ENCODE results near the gene PSME2.

The PSME2 gene

DNA sequence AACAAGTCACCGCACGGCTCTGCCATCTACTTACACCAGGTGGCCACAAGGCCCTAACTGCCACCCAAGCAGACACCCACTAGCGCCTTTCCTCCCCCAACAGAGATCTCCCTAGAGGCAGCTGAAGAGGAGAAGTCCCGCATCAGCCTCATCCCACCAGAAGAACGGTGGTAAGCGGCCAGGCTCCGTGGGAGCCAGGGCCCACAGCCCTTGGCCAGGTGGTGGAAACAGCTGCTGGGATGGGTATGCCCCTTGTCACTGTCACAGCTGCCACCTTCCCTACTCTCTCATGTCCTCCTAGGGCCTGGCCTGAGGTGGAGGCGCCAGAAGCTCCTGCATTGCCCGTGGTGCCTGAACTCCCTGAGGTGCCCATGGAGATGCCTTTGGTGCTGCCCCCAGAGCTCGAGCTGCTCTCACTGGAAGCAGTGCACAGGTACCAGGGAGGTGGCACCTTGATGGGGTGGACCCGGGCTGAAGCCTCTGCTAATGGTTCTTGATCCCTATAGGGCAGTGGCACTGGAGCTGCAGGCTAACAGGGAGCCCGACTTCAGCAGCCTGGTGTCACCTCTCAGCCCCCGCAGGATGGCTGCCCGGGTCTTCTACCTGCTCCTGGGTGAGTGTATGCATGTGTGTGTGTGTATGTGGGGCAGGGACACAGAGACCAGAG is 33.0 kb upstream of the PSME2 start:
- DNase-seq = peak; percentile 17

DNA sequence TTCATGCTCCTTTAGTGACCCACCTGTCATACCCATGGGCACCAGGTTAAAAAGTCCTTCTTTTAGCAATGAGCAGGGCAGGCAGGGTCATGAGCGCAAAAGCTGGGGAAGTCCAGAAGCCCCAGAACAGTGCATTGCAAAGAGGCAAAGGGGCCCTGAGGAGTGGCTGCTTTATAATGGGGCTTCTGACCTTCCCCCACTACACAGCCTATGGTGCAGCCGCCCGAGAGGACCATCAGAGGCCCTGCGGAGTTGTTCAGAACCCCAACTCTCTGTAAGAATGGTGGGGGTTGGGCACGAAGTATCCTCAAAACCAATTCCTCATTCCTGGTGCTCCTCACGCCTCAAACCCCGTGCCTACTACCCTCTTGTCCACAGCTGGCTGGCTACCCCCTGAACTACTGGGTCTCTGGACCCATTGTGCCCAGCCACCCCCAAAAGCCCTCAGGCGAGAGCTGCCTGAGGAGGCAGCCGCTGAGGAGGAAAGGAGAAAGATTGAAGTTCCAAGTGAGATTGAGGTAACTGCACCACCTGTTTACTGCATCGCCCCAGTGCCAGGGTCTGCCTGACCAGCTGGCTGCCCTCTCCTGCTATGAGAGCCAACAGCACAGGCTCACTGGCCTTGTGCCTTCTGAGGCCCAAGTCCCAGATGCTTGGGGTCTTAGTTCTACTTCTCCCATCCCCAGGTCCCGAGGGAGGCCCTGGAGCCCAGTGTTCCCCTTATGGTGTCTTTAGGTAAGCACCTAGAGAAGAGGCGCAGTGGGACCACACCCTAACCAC is 32.2 kb upstream of the PSME2 start:
- DNase-seq = peak; percentile 17

DNA sequence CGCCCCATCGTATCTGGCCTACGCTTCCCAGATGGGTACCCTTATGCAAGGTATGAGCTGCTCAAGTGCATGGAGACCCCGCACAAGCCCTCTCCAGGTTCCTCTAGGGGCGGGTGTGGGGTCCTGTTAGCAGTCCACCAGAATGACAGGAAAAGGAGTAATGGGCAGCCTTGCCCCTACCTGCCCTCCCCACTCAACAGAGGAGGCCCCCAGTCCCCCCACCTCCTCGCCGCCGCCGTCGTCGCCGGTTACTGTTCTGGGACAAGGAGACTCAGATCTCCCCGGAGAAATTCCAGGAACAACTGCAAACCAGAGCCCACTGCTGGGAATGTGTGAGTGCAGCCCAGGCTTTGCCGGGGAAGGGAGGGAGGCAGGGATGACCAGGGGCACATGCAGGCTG is 31.5 kb upstream of the PSME2 start:
- peak; percentile 16 for DNase-seq

DNA sequence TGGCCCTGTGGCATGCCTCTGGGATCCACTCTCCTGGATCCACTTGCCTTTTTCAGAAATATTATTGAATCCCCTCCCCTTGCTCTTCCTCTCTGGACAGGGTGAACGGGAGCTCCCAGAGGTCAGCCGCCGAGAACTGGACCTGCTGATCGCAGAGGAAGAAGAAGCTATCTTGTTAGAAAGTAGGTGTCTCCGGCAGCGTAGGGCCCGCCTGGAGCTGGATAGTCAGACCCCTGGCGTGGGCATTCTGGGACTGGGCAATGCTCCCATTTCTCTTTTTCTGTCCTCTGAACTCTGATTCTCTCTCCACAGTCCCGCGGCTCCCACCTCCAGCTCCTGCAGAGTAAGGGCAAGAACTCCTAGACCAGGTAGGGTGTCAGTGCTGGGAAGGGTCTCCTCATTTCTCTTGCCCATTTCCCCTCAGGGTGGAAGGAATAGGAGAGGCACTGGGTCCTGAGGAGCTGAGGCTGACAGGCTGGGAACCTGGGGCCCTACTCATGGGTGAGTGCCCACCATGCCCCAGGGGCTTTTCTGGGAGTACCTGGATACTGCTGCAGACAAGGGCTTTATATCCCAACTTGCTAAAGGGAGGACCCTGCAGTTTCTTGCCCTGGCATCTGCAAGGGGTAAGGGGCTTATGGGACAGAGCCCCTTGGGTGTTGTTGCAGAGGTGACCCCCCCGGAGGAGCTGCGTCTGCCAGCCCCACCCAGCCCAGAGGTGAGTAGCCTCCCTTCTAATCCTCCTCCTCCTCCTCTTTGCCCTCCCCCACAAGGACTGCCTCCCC is 30.8 kb upstream of the PSME2 start:
- DNase-seq = peak; percentile 17

DNA sequence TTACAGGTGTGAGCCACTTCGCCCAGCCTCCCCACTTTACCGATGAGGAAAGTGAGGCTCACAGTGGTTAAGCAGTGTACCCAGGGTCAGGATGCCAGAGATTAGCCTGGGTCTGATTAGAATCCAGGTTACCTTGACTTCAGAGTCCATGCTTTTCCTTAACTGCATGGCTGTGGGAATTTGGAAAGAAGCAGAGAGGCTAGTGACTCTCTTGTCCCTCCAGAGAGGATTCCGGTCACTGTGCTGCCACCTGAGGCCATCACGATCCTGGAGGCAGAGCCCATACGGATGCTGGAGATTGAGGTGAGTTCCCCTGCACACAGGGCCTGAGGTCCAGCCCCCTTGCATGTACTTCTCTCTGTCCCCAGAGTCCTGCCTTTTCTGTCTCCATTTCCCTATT is 30.2 kb upstream of the PSME2 start:
- DNase-seq = no peak

DNA sequence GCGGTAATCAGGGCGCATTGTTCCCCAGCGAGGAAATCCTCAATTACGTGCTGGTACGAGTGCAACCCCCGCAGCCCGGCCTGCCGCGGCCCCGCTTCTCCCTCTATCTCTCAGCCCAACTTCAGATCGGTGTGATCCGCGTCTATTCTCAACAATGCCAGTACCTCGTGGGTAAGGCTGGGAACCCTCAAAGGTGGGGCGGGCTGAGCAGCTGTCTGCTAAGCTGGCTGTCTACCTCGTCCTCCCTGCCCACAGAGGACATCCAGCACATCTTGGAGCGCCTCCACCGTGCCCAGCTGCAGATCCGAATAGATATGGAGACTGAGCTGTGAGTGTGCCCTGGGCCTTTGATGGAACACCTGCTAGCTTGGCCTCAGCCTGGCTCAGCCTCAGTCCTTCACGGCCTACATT is 26.5 kb upstream of the PSME2 start:
- DNase-seq = no peak

DNA sequence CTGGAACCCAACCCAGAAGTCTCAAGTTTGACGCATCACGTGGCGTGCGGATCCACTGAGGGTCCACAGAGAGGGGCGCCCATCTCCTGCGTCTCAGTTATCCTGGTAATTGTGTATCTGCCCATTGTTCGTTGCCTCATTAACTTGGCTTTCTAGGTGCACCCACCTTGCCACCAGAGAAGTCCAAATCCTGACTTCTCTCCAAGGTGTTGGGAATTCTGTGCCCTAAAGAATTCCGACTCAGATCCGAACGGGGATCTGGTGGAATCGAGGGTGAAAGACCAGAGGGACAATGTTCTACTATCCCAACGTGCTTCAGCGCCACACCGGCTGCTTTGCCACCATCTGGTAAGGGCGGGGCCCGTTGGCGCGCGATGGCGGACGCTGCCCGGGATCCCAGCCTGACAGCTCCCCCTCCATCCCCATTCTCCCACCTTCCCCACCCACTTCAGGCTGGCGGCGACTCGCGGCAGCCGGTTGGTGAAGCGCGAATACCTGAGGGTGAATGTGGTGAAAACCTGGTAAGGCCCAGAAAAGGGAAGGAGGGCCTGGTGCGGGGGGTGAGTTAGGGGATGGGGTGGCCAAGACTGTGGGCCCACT is 26.0 kb upstream of the PSME2 start:
- DNase-seq = peak; percentile 33

DNA sequence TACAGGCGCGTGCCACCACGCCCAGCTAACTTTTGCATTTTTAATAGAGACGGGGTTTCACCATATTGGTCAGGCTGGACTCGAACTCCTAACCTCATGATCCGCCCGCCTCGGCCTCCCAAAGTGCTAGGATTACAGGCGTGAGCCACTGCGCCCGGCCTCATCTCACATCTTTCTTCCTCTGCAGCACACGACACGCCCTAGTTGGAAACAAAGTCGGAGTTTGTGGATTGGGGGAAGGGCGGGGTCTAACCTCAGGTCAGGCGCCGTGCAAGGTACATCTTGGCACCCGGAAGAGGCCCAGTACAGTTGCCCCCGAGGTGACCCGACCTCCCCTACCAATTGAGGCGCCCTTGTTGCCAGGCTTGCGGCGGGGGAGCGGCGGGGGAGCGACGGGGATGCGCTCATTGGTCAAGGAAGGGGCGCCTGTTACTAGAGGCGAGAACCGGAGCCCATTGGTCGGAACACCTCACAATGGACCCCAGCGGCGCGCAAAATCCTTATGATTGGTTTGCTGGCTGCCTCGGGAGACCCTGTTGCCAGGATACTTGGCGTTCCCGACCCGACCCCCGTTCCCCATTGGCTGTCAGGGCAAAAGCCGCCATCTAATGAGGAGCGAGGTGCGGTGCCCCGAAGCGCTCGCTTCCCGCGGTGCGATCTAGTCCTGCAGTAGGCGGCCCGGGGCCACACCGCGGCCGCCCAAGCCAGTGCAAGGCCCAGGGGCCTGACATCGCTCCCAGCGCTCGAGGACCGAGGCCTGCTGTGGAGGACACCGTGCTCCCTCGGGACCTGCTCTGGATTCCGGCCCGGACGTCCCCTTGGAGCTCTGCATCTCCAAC is 25.2 kb upstream of the PSME2 start, which contains the start of gene REC8:
TSS of gene REC8 (plus strand) at position 659 of the 839 bp plus-strand sequence. CDS start 473 bp downstream, outside the sequence.
- peak; percentile 92 for DNase-seq

DNA sequence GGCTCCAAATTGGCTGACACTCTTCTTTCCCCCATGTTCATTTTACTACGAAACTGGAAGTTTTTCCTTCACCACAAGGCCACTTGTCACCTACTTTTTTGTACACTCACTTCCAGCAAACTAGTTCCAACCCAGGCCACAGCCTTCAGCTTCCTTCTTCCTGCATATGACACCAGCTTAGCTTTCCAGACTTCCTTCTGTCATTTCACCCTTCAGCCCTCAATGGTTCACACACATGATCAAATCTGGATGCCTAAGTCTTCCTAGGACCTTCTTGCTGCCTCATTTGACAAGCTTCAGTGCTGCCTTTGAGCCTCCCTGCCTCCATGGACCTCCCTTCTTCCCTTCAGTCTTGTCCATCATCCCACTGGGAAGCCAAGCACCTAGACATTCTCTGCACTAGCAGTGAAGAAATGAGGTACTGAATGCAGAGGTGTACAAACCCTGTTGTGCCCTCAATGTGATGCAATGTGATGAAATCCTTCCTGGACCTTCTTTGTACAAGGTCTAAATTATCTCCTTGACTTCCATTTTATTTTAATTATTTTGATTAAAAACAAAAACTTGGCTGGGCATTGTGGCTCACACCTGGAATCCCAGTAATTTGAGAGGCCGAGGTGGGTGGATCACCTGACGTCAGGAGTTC is 21.2 kb upstream of the PSME2 start:
- DNase-seq = peak; percentile 17

DNA sequence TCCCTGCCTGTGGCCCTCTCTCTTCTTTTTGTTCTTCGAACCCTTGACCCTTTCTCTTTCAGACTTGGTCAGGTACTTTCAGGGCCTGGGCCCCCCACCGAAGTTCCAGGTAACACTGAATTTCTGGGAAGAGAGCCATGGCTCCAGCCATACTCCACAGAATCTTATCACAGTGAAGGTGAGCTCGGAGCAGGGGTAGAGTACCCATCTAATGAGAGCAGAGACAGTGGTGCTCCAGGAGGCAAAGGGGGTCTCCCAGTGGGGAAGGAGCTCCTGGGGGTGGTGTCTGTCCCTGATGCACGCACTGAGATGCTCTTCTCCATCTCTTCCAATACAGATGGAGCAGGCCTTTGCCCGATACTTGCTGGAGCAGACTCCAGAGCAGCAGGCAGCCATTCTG is 19.4 kb upstream of the PSME2 start:
- no peak for DNase-seq

DNA sequence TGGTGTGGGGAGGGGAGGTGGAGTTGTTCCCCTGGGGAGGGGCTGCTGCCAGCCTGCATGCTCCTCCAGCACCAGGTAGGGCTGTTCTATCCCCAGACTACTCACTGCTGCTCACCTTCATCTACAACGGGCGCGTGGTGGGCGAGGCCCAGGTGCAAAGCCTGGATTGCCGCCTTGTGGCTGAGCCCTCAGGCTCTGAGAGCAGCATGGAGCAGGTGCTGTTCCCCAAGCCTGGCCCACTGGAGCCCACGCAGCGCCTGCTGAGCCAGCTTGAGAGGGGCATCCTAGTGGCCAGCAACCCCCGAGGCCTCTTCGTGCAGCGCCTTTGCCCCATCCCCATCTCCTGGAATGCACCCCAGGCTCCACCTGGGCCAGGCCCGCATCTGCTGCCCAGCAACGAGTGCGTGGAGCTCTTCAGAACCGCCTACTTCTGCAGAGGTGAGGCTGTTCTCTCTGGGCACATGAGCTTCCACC is 18.1 kb upstream of the PSME2 start:
- DNase-seq = no peak

DNA sequence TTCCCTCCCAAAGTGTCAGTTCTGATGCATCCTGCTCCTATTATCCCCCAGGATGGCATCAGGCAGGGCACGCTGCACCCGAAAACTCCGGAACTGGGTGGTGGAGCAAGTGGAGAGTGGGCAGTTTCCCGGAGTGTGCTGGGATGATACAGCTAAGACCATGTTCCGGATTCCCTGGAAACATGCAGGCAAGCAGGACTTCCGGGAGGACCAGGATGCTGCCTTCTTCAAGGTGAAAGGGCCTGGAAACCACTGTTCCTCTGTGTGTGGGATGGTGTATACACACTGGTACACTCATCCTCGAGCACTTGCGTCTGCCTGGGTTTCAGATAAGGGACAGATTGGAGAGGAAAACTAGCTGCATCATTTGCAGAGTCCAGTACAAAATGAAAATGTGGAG is 15.7 kb upstream of the PSME2 start:
- DNase-seq = no peak

DNA sequence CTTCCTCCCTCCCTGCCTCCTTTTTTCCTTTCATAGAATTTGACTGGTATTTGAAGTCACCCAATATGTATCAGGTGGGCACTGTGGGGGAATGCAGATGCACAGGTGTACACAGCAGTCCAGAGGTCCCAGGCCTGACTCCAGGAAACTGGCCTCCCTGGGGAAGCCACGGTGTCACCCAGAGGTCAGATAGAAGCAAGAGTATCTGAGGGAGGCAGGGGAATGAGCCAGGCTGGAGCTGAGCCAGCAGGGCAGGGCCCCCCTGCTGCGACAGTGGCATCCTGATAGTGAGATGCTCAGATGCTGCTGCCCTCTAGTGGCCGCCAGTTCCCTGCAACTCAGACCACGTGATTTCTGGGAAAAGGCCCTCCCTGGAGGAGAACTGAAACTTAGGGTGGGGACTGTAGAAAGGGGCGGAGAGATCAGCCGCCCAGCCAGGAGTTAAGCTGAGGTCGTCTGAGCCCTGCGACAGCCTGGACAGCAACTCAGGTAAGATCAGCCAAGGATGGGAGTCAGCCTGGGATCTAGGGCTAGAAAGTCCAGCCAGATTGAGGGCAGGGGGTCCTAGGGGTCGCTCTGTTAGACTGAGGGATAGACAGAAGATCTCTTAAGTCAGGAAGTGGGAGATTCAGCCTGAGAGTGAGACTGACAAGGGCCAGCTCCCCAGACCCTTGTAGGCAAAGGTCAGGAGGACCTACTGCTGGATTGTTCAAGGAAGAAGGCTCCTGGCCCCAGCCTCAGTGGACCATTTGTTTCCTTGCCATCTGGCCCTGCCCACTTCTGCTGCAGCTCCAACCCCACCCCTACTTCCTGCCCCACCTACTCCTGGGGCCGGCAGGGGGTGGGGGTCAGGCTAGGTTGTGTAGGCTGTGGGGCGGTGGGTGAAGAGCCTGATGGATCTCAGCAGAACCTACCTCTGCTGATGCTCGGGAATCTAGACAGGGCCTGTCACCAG is 14.7 kb upstream of the PSME2 start, which contains the start of gene IRF9:
TSS of gene IRF9 (plus strand) at position 416 of the 955 bp plus-strand sequence. CDS start 880 bp downstream, outside the sequence.
- peak; percentile 97 for DNase-seq

DNA sequence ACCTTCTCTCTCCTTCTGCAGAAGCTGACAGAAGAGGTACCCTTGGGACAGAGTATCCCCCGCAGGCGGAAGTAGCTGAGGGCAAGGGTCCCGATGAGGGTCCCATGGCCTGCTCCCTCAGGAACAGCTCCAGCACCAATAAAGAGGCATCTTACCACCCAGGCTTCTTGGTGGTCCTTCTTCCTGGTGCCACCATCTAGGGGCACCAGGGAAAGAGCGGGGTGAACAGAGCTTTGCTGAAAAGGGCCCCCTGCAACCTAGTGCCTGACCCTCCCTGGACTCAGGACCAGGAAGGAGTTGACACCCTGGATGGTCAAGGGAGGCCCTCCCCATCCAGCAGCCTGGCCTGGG is 14.1 kb upstream of the PSME2 start:
- no peak for DNase-seq

DNA sequence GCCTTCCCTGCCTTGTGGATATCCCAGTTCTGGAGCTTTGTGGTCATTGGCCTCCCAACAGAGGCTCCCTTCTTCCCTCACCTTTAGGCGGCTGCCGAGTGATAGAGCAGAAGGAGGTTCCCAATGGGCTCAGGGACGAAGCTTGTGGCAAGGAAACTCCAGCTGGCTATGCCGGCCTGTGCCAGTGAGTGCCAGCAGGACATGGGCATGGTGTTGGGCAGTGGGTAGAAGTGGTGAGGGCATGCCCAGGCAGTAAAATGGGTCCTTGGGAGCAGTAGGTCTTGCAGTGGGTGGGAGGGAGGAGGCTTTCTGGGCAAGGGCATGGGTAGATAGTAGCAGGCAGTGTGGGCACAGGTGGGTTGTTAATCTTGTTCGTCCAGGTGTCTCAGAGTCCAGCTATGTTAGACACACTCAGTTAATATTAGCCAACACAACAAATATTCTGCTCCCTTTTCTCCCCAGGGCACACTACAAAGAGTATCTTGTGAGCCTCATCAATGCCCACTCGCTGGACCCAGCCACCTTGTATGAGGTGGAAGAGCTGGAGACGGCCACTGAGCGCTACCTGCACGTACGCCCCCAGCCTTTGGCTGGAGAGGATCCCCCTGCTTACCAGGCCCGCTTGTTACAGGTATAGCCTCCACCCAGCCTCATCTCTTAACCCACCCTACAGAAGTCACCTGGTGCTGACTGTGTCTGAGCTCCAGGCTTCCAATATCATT is 13.5 kb upstream of the PSME2 start:
- DNase-seq = no peak

DNA sequence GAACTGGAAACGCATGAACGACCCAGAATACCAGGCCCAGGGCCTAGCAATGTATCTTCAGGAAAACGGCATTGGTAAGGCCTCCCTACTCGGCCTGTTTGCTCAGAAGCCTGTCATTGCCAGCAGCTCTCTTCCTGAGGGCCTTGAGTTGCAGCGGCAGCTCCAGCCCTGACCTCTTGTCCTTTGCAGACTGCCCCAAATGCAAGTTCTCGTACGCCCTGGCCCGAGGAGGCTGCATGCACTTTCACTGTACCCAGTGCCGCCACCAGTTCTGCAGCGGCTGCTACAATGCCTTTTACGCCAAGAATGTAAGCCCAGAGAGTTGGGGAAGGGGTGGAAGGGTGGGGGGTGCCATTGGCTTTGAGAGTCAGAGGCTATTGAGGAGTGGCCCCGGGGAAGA is 10.9 kb upstream of the PSME2 start:
- DNase-seq = no peak

DNA sequence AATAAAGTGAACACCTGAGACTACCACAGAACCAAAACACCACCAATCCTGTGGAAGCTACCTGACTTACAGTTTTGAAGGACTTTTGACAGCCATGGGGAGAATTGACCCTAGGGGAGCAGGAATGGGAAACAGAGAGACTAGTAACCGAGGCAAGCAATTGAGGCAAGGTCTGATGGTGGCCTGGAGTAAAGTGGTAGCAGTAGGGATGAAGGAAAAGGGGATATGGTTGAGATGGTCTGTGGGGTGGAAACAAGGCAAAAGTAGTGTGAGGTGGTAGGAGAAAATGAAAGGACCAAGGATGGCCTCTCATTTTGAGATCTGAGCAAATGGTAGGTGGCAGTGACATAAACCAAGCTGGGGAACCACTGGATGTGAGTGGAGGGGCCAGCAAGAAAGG is 10.4 kb upstream of the PSME2 start:
- DNase-seq = no peak

DNA sequence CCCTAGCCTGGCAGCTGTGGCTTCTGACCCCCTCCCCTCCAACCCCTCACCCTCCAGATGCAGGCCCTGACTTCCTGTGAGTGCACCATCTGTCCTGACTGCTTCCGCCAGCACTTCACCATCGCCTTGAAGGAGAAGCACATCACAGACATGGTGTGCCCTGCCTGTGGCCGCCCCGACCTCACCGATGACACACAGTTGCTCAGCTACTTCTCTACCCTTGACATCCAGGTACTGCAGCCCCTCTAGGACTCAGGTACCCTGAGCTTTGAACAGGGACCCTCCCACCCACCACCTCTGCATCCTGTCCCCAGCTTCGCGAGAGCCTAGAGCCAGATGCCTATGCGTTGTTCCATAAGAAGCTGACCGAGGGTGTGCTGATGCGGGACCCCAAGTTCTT is 8.7 kb upstream of the PSME2 start:
- DNase-seq = no peak

DNA sequence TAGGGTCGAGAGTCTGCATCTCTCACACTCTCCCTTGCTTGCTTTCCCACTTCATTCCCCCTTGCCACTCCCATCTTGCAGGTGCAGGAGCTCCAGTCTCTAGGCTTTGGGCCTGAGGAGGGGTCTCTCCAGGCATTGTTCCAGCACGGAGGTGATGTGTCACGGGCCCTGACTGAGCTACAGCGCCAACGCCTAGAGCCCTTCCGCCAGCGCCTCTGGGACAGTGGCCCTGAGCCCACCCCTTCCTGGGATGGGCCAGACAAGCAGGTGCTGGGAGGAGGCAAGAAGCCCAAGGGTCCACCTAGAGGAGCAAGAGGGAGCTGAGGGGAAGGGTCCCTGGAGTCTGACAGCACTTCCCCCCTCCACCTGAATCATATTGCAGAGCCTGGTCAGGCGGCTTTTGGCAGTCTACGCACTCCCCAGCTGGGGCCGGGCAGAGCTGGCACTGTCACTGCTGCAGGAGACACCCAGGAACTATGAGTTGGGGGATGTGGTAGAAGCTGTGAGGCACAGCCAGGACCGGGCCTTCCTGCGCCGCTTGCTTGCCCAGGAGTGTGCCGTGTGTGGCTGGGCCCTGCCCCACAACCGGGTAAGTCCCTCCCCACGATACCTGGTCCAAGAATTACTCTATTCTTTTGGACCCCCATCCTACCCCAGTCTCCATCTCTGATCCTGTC is 5.1 kb upstream of the PSME2 start:
- DNase-seq = peak; percentile 17

Measured in femur (tissue), 1 donor.